Osteoblast (primary cell): ENCODE data around the gene RELN. TPM values are rescaled to one million over a fixed set of nuclear protein-coding genes. Genes with fewer than 3 reads are reported as not detected.

ENCODE experiments used
- DNase-seq: peaks from one replicate; pipeline ENCODE4 v3.0.0; 2011; ENCODE audit warnings: low spot score, mixed read lengths; ENCODE audit not compliant: insufficient read length; ENCODE audit errors: missing footprints
- H2AFZ ChIP-seq: 2 replicates; pipeline ENCODE4 v1.6.0; 2011; ENCODE audit warnings: mild to moderate bottlenecking, low read length
- H3K27ac ChIP-seq: 2 replicates; pipeline ENCODE4 v1.5.1; 2011; ENCODE audit warnings: mild to moderate bottlenecking, low read depth, low read length, moderate library complexity
- H3K27me3 ChIP-seq: 2 replicates; pipeline ENCODE4 v1.6.0; 2012; ENCODE audit warnings: mild to moderate bottlenecking, control low read depth, inconsistent platforms, low read length, moderate library complexity; ENCODE audit not compliant: insufficient read depth
- H3K36me3 ChIP-seq: 2 replicates; pipeline ENCODE4 v1.5.1; 2011; ENCODE audit warnings: mild to moderate bottlenecking, low read length, control low read depth, moderate library complexity; ENCODE audit not compliant: insufficient read depth
- H3K4me1 ChIP-seq: 2 replicates; pipeline ENCODE4 v1.5.1; 2011; ENCODE audit warnings: mild to moderate bottlenecking, low read length, control low read depth, moderate library complexity; ENCODE audit not compliant: insufficient read depth
- H3K4me2 ChIP-seq: 2 replicates; pipeline ENCODE4 v1.6.0; 2011; ENCODE audit warnings: mild to moderate bottlenecking, low read length; ENCODE audit not compliant: insufficient read depth
- H3K4me3 ChIP-seq: fragments of 200-600 bp; sonication (generic); 3 replicates; pipeline ENCODE4 v1.5.1; 2012; ENCODE audit warnings: mild to moderate bottlenecking, low read length, inconsistent platforms; ENCODE audit not compliant: insufficient read depth
- H3K79me2 ChIP-seq: 2 replicates; pipeline ENCODE4 v1.6.0; 2012; ENCODE audit warnings: mild to moderate bottlenecking, low read length, control low read depth, inconsistent platforms; ENCODE audit not compliant: insufficient read depth
- H3K9me3 ChIP-seq: 2 replicates; pipeline ENCODE4 v1.5.1; 2011; ENCODE audit warnings: low read depth, low read length, control low read depth
- H4K20me1 ChIP-seq: 2 replicates; pipeline ENCODE4 v1.6.0; 2012; ENCODE audit warnings: mild to moderate bottlenecking, low read length, control low read depth; ENCODE audit not compliant: insufficient read depth
- CTCF ChIP-seq: IDR thresholded peaks from 2 replicates; pipeline ENCODE4 v1.5.1; 2011; ENCODE audit warnings: mild to moderate bottlenecking, low read depth, low read length, moderate library complexity; ENCODE audit errors: extremely low read depth
- total RNA-seq: library from RNA; depleted of rRNA; stranded (reverse); fragments of >200 nt; gene quantifications from 2 replicates; pipeline ENCODE4 v1.2.3, GENCODE V29; 2012

Gene RELN
- total RNA-seq, 1 donor = 0.36 TPM

- Histone ChIP-seq H3K9me3 (no peaks in the 10 kb centered on the region), H4K20me1 (no peaks in the 10 kb centered on the region), H3K4me2 (no peak overlapping the region), H2AFZ (no peak overlapping the region), H3K27ac (no peak overlapping the region), H3K79me2 (no peaks in the 10 kb centered on the region), H3K4me3 (no peak overlapping the region), H3K36me3 (no peaks in the 10 kb centered on the region), H3K27me3 (no peaks in the 10 kb centered on the region), H3K4me1 (no peaks in the 10 kb centered on the region)
- no peak for TF ChIP-seq CTCF
- DNase-seq = no peak
Measured at GRCh38 chr7:103765901-103766300, 223.6 kb downstream of the RELN start.

GRCh38 chr7:103764901-103765300 is 224.6 kb downstream of the RELN start:
- no peaks in the 10 kb centered on the region for H4K20me1 ChIP-seq
- H3K27me3 ChIP-seq = no peaks in the 10 kb centered on the region
- no peak overlapping the region for H3K4me3 ChIP-seq
- no peaks in the 10 kb centered on the region for H3K4me1 ChIP-seq
- DNase-seq = no peak
- no peaks in the 10 kb centered on the region for H3K36me3 ChIP-seq
- no peak overlapping the region for H3K4me2 ChIP-seq
- no peaks in the 10 kb centered on the region for H3K79me2 ChIP-seq
- no peak for TF ChIP-seq CTCF
- H2AFZ ChIP-seq = no peak overlapping the region
- H3K9me3 ChIP-seq = no peaks in the 10 kb centered on the region
- no peak overlapping the region for H3K27ac ChIP-seq

GRCh38 chr7:103762877-103763276 is 226.6 kb downstream of the RELN start:
- no peak overlapping the region for H2AFZ ChIP-seq
- H3K27me3 ChIP-seq = no peaks in the 10 kb centered on the region
- DNase-seq = no peak
- no peaks in the 10 kb centered on the region for H3K79me2 ChIP-seq
- no peaks in the 10 kb centered on the region for H3K36me3 ChIP-seq
- no peak overlapping the region for H3K27ac ChIP-seq
- no peaks in the 10 kb centered on the region for H3K4me1 ChIP-seq
- H3K4me3 ChIP-seq = no peak overlapping the region
- no peaks in the 10 kb centered on the region for H4K20me1 ChIP-seq
- TF ChIP-seq CTCF = no peak
- H3K4me2 ChIP-seq = no peak overlapping the region
- H3K9me3 ChIP-seq = no peaks in the 10 kb centered on the region

GRCh38 chr7:103762065-103762760 is 227.2 kb downstream of the RELN start:
- Histone ChIP-seq H2AFZ (no peak overlapping the region), H3K4me2 (no peak overlapping the region), H3K4me1 (no peaks in the 10 kb centered on the region), H3K27ac (no peak overlapping the region), H3K79me2 (no peaks in the 10 kb centered on the region), H3K9me3 (no peaks in the 10 kb centered on the region), H4K20me1 (no peaks in the 10 kb centered on the region), H3K27me3 (no peaks in the 10 kb centered on the region), H3K36me3 (no peaks in the 10 kb centered on the region), H3K4me3 (no peak overlapping the region)
- DNase-seq = no peak
- TF ChIP-seq CTCF = no peak
